GM23338 (cell line): ENCODE data around the gene PFDN4. TPM values are rescaled to one million over a fixed set of nuclear protein-coding genes. Genes with fewer than 3 reads are reported as not detected.
A peak's percentile ranks its signal among the peaks of the same experiment; 100 is the strongest.

Experiments
- ATAC-seq: fragments of 200-7000 bp; cut with Tn5 transposase; 3 replicates; pipeline ENCODE4 v1.9.1; 2020
- DNase-seq: peaks from one replicate; pipeline ENCODE4 v3.0.0-alpha.2; 2015; ENCODE audit warnings: low spot score
- H2AFZ ChIP-seq: fragments of 200-600 bp; sonication (generic); 2 replicates; pipeline ENCODE4 v1.8.0; 2016; ENCODE audit warnings: antibody characterized with exemption, mild to moderate bottlenecking, moderate library complexity
- H3F3A ChIP-seq: fragments of 200-600 bp; sonication (generic); replicated peaks from 2 replicates; pipeline ENCODE4 v1.8.0; 2017; ENCODE audit warnings: antibody characterized with exemption, mixed run types, low read depth
- H3K27ac ChIP-seq: fragments of 200-600 bp; sonication (generic); 2 replicates; pipeline ENCODE4 v1.6.1; 2016; ENCODE audit warnings: low read depth
- H3K27me3 ChIP-seq: fragments of 200-600 bp; sonication (generic); 2 replicates; pipeline ENCODE4 v1.8.0; 2016; ENCODE audit warnings: mild to moderate bottlenecking, mixed run types, moderate library complexity; ENCODE audit not compliant: insufficient read depth
- H3K36me3 ChIP-seq: fragments of 200-600 bp; sonication (generic); 2 replicates; pipeline ENCODE4 v1.8.0; 2016; ENCODE audit warnings: mild to moderate bottlenecking; ENCODE audit not compliant: insufficient read depth
- H3K4me1 ChIP-seq: fragments of 200-600 bp; sonication (generic); 2 replicates; pipeline ENCODE4 v1.8.0; 2016; ENCODE audit warnings: mild to moderate bottlenecking, moderate library complexity; ENCODE audit not compliant: insufficient read depth
- H3K4me2 ChIP-seq: fragments of 200-600 bp; sonication (generic); 2 replicates; pipeline ENCODE4 v1.7.1; 2017; ENCODE audit warnings: mixed run types
- H3K4me3 ChIP-seq: fragments of 200-600 bp; sonication (generic); 2 replicates; pipeline ENCODE4 v1.6.1; 2016; ENCODE audit warnings: mixed run types
- H3K79me2 ChIP-seq: fragments of 200-600 bp; sonication (generic); replicated peaks from 2 replicates; pipeline ENCODE4 v1.8.0; 2017; ENCODE audit warnings: mild to moderate bottlenecking; ENCODE audit not compliant: insufficient read depth
- H3K9me2 ChIP-seq: fragments of 200-600 bp; sonication (generic); 2 replicates; pipeline ENCODE4 v1.8.0; 2017; ENCODE audit not compliant: insufficient read depth
- H4K20me1 ChIP-seq: fragments of 200-600 bp; sonication (generic); replicated peaks from 2 replicates; pipeline ENCODE4 v1.8.0; 2017; ENCODE audit warnings: mild to moderate bottlenecking; ENCODE audit not compliant: insufficient read depth
- H3K27ac Mint-ChIP-seq: 2 replicates; pipeline ENCODE4 v1.8.0; 2020; ENCODE audit warnings: inconsistent platforms, mild to moderate bottlenecking, moderate library complexity, mixed read lengths
- H3K27me3 Mint-ChIP-seq: 3 replicates; pipeline ENCODE4 v1.8.0; 2022; ENCODE audit warnings: low read depth, mild to moderate bottlenecking, moderate library complexity, mixed read lengths, inconsistent platforms; ENCODE audit not compliant: insufficient read depth, poor library complexity
- H3K36me3 Mint-ChIP-seq: 3 replicates; pipeline ENCODE4 v1.8.0; 2021; ENCODE audit warnings: low read depth, mild to moderate bottlenecking, inconsistent platforms, moderate library complexity, mixed read lengths
- H3K4me1 Mint-ChIP-seq: 3 replicates; pipeline ENCODE4 v1.8.0; 2020; ENCODE audit warnings: mild to moderate bottlenecking, inconsistent platforms, mixed read lengths
- H3K4me3 Mint-ChIP-seq: 3 replicates; pipeline ENCODE4 v1.8.0; 2021; ENCODE audit warnings: moderate library complexity, mild to moderate bottlenecking, inconsistent platforms, mixed read lengths
- H3K9me3 Mint-ChIP-seq: 3 replicates; pipeline ENCODE4 v1.8.0; 2020; ENCODE audit warnings: moderate library complexity, mild to moderate bottlenecking, inconsistent platforms, mixed read lengths
- REST ChIP-seq: IDR thresholded peaks from one replicate; pipeline ENCODE4 v1.6.1; 2018; ENCODE audit warnings: antibody characterized with exemption; ENCODE audit not compliant: unreplicated experiment
- ZNF462 ChIP-seq: fragments of 250-450 bp; sonication (Bioruptor Pico); IDR thresholded peaks from 2 replicates; pipeline ENCODE4 v1.5.0; 2020; ENCODE audit warnings: mild to moderate bottlenecking, moderate library complexity
- polyA plus RNA-seq: library from polyadenylated mRNA; unstranded; fragments of >200 nt; fragmentation: Nextera tagmentation; extraction: Ambion mirVana; gene quantifications from 2 replicates; pipeline ENCODE4 v1.2.1, GENCODE V29; 2016
- total RNA-seq: library from RNA; depleted of rRNA; stranded (reverse); fragments of >200 nt; shearing (Covaris generic); gene quantifications from 2 replicates; pipeline ENCODE4 v1.2.3, GENCODE V29; 2014
- TF ChIP-seq, protein P1 (sequence below), 2 experiments: fragments of 200-600 bp in 1 of 2; sonication (generic) in 1 of 2; conservative IDR thresholded peaks; 2 replicates each; pipeline versions ENCODE4 v1.5.1 to v1.6.1; 2016 to 2017; ENCODE audit warnings: antibody characterized with exemption in 2 of 2, low read depth in 2 of 2, mild to moderate bottlenecking in 2 of 2, moderate library complexity in 1 of 2

PFDN4 gene
- total and polyA plus RNA-seq, 2 experiments from 2014 or later: 105 to 477 TPM

DNA sequence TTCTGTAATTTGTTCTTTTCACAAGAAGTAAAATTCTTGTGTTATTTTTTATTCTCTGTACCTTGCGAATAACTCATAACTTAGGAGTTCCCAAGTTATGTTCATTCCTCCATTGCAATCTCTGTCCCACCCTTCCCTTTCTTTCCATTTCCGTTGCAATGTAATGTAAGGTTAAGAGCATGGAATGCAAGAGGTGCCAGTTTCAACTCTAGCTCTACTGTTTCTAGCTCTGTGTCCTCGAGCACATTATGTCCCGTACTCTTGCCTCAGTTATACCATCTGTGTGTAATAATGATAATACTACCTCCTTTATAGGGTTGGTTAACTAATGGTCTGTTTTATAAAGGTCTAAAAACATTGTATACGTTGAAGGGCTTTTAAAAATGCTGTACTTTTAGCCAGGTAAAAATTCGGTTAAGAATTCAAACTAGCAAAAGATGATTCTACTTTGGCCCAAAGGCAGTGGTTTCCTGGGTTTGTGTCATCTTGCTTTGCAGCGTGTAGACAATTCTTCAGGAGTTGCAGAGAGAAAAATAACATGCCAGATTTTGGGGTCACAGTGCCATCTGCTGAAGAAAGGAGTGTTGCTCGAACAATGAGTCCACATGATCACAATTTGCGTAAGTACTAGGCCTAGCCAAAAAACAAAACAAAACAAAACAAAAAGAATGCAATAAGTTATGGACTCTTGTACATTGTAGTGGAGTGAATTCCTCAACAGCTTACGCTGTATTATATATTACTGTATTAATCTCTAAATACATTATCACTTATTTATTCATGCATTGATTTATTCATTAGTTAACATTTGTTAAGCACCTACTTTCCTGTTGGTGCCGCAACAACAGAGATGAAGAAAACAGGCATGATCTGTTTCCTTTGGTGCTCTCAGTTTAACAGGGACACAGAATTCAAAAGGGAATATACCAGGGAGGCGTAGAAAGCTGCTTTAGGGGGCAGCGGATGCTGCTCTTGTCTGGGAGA, 10.0 kb upstream of the PFDN4 start:
- DNase-seq (peak; percentile 45), ATAC-seq (peak; percentile 29; the same call in 2 of the 3 replicates)
- H3K27me3 Mint-ChIP-seq: no peaks in the 10 kb centered on the region
- Histone ChIP-seq H2AFZ (peak overlapping the region; percentile 29; the same call in 1 of the 2 replicates), H3F3A (no peaks in the 10 kb centered on the region), H3K79me2 (no peaks in the 10 kb centered on the region), H3K4me1 (no peaks in the 10 kb centered on the region), H3K4me3 (no peak overlapping the region), H3K27me3 (no peaks in the 10 kb centered on the region), H4K20me1 (no peaks in the 10 kb centered on the region), H3K4me2 (no peak overlapping the region), H3K36me3 (no peaks in the 10 kb centered on the region), H3K27ac (no peak overlapping the region), H3K9me2 (0 out of 2 replicates have a peak, but pooled peaks cover 3% of the 10 kb centered on the region)
- no peaks in the 10 kb centered on the region for H3K9me3 Mint-ChIP-seq
- H3K36me3 Mint-ChIP-seq: no peaks in the 10 kb centered on the region
- TF ChIP-seq, protein P1, sequence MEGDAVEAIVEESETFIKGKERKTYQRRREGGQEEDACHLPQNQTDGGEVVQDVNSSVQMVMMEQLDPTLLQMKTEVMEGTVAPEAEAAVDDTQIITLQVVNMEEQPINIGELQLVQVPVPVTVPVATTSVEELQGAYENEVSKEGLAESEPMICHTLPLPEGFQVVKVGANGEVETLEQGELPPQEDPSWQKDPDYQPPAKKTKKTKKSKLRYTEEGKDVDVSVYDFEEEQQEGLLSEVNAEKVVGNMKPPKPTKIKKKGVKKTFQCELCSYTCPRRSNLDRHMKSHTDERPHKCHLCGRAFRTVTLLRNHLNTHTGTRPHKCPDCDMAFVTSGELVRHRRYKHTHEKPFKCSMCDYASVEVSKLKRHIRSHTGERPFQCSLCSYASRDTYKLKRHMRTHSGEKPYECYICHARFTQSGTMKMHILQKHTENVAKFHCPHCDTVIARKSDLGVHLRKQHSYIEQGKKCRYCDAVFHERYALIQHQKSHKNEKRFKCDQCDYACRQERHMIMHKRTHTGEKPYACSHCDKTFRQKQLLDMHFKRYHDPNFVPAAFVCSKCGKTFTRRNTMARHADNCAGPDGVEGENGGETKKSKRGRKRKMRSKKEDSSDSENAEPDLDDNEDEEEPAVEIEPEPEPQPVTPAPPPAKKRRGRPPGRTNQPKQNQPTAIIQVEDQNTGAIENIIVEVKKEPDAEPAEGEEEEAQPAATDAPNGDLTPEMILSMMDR (conservative IDR thresholded peaks at IDR 0.05; ENCODE audit: low read depth in 2 of 2): peak; percentile 60 to 68
- TF ChIP-seq REST: no peak
- TF ChIP-seq ZNF462 (CRISPR knock-in tag): no peak
- H3K4me1 Mint-ChIP-seq: peaks cover 8% of the 10 kb centered on the region
- H3K27ac Mint-ChIP-seq: no peak overlapping the region
- H3K4me3 Mint-ChIP-seq: no peak overlapping the region
